ENCODE measurements around the gene AMOTL1.
A peak's percentile ranks its signal among the peaks of the same experiment; 100 is the strongest.

Gene AMOTL1

DNA sequence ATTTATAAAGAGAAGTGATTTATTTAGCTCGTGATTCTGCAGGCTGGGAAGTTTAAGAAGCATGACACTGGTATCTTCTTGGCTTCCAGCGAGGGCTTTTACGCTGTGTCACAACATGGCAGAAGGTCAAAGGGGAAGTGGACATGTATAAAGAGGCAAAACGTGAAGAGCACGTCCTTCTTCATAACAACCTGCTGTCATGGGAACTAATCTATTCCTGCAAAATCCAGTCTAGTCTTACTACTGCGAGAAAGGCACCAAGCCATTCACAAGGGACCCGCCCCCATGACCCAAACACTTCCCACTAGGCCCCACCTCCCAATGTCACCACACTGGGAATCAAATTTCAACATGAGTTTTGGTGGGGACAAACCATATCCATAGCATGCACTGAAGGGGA, 58.3 kb downstream of the AMOTL1 start:
- H3K4me3 ChIP-seq (ENCODE audit: low read depth, low read length), result no peak overlapping the region
- TF ChIP-seq, protein P1, sequence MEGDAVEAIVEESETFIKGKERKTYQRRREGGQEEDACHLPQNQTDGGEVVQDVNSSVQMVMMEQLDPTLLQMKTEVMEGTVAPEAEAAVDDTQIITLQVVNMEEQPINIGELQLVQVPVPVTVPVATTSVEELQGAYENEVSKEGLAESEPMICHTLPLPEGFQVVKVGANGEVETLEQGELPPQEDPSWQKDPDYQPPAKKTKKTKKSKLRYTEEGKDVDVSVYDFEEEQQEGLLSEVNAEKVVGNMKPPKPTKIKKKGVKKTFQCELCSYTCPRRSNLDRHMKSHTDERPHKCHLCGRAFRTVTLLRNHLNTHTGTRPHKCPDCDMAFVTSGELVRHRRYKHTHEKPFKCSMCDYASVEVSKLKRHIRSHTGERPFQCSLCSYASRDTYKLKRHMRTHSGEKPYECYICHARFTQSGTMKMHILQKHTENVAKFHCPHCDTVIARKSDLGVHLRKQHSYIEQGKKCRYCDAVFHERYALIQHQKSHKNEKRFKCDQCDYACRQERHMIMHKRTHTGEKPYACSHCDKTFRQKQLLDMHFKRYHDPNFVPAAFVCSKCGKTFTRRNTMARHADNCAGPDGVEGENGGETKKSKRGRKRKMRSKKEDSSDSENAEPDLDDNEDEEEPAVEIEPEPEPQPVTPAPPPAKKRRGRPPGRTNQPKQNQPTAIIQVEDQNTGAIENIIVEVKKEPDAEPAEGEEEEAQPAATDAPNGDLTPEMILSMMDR (conservative IDR thresholded peaks at IDR 0.05; ENCODE audit: low read depth, low read length), result no peak
- no peak for DNase-seq (ENCODE audit: low read depth)

DNA sequence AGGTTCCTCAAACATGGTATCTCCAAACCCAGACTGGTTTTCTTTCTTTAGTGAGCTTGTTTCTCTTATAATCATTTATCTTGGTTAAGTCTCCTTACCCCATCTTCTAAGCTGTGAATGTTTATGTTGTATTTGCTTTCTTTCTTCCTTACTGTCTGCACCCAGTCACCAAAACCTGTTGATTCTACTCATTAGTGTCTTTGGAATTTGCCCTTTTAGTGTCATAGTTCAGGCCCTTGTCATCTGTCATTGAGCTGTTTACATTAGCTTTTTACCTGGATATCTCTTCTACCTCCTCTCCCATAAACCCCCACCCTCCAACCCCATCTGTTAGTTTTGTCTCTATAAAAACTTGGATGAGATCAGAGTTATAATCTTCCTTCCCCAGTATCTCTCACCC, 59.9 kb downstream of the AMOTL1 start:
- no peak overlapping the region for H3K4me3 ChIP-seq (ENCODE audit: low read depth, low read length)
- TF ChIP-seq, protein P1 (conservative IDR thresholded peaks at IDR 0.05; ENCODE audit: low read depth, low read length), result no peak
- DNase-seq (ENCODE audit: low read depth), result no peak

DNA sequence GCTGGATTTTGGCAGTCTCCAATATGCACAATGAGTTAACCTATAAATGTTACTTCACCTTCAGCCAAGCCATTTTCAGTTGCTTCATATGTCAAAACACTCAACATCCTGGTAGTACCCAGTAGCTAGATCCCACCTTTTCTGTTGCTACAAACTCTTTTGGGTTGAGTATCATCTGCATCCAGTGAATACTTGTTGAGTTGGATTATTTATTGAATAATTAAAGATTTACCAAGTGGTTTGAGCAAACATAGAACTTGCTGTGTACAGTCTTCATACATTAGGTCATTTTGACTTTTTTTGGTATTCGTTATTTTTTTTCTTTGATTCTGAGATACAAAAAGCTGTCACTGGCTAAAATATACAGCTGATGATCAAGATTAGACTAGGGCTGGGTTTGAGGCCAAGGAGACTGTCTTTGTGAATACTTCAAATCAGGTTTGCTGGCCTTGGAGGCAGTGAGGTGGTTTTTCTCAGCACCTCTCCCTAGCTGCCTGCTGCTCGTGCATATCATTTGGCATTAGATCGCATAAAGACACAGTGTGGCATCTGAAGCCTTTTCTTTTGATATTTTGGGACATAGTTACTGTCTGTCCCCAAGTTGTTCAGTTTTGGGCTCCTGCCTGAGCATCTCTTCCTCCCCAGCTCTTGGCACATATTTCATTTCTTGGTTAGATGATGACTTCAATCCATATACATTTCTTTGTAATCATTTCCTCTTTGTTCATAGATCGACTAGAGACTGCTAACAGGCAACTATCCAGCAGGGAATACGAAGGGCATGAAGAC, 62.8 kb downstream of the AMOTL1 start:
- no peak overlapping the region for H3K4me3 ChIP-seq (ENCODE audit: low read depth, low read length)
- DNase-seq (ENCODE audit: low read depth), result peak; percentile 25
- TF ChIP-seq, protein P1 (conservative IDR thresholded peaks at IDR 0.05; ENCODE audit: low read depth, low read length), result no peak

DNA sequence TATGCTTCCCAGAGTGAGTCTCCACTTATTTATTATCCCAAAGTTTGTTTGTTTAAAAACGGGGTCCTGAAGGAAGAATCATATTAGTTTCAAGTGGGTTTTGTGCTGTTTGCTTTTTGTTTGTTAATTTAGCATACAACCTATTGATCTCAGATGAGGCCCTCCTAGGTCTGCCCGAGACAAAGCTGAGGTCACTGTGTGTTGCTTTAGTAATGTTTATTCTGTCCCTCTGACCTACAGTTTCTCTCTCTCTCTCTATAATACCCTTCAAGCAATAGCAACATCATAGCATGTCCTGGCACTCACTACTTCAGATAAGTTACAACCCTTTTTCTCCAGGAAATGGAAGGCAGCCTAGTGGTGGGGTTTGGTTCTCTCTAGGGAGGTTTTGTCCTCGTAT, 63.4 kb downstream of the AMOTL1 start:
- no peak for DNase-seq (ENCODE audit: low read depth)
- no peak overlapping the region for H3K4me3 ChIP-seq (ENCODE audit: low read depth, low read length)
- TF ChIP-seq, protein P1 (conservative IDR thresholded peaks at IDR 0.05; ENCODE audit: low read depth, low read length), result peak; percentile 19

DNA sequence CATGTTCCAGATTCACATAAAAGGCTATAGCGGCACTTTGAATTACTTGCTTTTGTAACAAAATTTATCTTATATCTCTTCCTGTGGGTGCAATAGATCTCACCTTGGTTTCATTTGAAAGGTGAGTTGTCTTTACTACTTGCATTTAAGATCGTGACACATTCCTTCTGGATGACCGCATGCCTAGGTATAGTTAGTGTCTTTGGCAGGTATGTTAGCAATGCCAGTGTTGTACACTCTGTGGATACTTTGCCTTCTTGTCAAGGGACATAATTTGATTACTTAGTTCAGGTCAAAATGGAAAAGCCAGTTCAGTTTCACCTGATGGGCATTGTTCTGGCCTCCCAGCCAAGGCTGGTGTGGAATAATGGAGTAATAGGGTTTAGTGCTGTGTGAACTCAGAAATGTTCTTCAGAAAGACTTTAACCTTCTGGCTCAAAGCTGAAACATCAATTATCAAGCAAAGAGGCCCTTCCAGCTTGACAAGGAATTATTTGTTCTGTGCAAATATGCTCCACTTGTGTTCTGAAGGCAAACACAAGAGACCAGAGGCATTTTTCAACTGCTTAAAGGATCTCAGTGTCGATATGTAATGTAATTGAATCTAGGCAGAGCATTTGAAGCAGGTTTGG, 64.6 kb downstream of the AMOTL1 start:
- no peak for DNase-seq (ENCODE audit: low read depth)
- TF ChIP-seq, protein P1 (conservative IDR thresholded peaks at IDR 0.05; ENCODE audit: low read depth, low read length), result no peak
- no peak overlapping the region for H3K4me3 ChIP-seq (ENCODE audit: low read depth, low read length)

DNA sequence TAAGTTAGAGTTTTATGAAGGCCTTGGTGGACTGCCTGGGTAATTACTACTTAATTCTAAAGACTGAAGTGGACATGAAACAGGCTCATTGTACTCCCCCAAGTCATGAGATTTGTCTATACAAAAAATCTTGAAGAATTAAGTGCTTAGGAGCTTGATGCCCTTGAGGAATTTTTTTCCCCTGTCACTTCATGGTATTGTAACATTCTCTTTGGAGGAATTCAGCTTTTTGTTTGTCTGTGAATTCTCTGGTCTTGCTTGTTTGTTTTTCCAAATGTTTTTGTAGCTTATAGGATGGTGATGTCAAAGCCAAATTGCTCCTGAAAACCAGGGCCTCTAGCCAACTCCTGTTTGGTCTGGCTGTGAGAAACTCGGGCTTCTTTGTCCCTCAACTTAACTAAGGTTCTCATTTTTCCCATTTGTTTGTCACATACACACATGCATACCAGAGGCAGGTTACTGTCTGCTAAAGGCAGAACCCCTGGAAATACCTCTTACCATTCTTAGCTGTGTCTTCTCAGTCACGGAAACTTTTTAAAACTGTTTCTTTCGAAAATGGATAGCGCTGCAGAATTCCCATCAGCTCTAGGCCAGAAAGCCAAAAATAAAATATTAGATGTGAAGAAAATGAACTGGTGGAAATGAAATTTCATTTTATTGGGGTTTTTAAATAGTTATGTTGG, 66.9 kb downstream of the AMOTL1 start:
- H3K4me3 ChIP-seq (ENCODE audit: low read depth, low read length), result no peak overlapping the region
- TF ChIP-seq, protein P1 (conservative IDR thresholded peaks at IDR 0.05; ENCODE audit: low read depth, low read length), result no peak
- DNase-seq (ENCODE audit: low read depth), result peak; percentile 35
